Limb (tissue), 2 donors: Measurements from ENCODE around the gene P2RY10.
"Not testable (repeated sequence)": the region's sequence is repeated elsewhere in the genome, so short reads cannot be mapped to it uniquely, and the experiment has no call there.

Experiments
- DNase-seq, 2 donors: peaks; one replicate each; pipeline ENCODE4 v3.0.0-alpha.2; 2016; ENCODE audit errors: extremely low spot score in 2 of 2

Gene P2RY10

DNA sequence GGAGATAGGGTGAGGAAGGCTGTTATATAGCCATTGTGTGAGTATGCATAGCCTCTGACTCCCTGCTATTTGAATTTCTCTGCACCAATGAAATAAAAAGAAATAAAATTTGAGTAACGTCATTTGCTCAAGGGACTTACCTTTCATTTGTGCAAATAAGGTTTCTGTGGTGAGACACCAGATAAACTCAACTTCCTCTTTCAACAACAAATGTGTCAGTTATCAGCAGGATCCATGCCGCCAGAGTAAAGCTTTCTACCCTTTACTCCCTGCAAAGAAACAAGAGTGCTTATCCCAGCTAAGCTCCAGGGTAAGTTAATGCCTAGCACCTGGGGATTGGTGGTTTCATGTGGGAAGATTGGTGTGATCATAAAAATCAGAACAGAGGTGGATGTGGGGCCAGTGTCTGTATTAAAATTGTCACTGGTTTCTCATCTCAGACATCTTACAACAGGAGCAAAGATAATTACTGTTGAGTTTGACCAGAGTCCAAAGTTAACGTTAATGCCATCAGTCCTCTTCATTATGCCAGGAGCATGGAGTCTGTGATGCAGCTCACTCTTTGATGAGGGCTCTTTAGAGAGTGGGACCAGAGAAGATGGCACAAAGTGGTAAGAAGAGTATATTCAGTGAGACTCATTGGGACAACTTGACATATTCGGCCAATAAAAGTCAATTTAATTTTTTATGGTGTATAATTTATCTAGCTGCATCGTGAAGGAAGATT, at the start of gene P2RY10:
P2RY10 (plus strand) TSS at position 206 of the 727 bp plus-strand sequence. CDS start 15,130 bp downstream, outside the sequence.
- no peak for DNase-seq

DNA sequence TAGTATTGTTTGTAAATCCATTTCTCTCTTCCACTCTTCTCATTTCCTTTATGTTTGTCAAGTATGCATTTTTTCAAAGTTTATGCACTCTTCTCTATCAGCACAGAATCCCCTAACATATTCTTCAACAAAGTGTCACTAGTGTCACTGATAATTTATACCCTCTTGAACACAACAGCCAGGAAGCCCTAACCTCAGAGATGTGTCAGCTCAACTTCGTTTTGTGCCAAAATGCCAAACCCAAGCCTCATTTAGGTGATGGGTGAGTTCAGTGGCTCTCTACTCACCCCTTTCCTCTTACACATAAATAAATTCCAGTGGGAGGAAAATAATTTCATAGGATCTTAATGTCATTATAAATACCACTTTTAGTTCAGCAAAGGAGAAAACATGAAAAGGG, 22.4 kb upstream of the P2RY10 start:
- DNase-seq = no peak

GRCh38 chrX:78923198-78924015, 21.8 kb upstream of the P2RY10 start:
- DNase-seq = no peak

DNA sequence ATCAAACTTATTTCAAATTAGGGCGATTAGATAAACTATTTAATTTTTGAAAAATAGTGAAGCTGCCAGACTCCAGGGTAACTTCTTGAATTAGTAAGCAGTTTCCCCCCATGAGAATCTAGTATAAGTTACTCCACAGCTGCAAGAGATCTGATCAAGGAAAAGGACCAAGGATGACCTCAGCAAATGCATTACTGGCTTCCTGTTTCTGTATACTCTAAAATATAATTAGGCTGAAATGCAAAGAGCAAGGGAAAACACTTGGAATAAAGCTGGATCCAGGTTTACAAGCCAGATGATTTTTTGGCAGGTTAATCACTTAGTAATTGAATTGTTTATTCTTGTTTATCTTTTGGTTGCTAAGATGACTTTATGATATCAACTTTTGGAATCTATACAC, 13.4 kb upstream of the P2RY10 start:
- DNase-seq = peak in 1 of 2 donors; percentile 63

DNA sequence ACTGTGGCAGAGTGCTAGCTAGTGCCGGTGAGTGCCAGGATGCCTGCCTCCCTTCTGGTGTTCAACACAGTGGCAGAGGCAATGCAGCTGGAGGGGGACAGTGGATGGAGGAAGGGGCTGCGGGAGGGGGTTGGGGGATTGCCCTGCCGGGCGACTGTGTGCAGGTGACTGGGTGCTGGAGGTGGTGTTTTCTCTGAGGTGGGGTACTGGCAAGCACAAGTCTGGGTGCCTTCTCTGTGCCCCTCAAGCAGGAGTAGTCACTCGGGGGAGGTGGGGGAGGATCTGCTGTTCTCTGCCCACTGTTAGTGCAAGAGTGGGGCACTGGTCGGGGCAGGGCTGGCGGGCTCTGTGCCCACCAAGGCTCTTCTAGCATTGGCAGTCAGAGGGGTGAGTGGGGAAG, 10.3 kb upstream of the P2RY10 start:
- no peak for DNase-seq

- DNase-seq = no peak
These were observed 840 bp upstream of the P2RY10 start for GRCh38 chrX:78944351-78944750.

- no peak for DNase-seq
These were observed 1.2 kb downstream of the P2RY10 start for GRCh38 chrX:78946178-78946931.

DNA sequence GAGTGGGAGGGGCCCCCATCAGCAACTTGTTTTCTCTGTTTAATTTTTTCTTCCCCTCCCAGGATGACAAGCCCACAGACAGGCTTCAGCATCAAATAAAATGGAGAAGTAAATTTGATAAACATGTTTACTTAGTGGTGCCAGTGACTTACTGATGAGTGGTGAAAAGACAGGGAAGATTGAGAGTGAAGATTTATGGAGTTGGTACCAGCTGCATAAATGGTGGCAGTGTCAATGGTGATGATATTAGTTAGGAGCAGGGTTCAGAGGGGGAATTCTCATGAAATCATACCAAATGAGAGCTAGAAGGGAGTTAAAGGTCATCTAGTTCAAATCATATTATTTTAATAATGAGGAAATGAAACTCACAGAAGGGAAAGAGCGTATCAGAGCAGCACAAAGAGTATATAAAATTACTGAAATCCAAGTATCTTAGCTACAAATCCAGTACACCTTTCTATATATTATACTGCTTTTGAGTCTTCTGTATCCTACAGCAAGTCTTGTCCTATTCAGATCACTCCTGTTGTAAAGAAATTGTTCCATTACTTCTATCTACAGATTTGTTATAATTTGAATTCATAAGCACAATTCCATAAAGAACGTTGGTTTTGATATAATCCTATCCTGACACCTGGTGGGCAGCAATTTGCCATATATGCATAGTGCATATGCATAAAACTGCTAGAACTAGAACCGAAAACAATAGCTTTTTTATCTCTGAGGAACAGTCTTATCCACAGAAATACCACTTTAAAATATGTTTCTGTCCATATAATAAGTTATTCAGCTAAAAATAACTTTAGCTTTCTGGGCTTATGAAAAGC, 5.0 kb downstream of the P2RY10 start:
- DNase-seq = peak in 1 of 2 donors; percentile 2

GRCh38 chrX:78957049-78957767, 12.0 kb downstream of the P2RY10 start:
- DNase-seq = no peak

DNA sequence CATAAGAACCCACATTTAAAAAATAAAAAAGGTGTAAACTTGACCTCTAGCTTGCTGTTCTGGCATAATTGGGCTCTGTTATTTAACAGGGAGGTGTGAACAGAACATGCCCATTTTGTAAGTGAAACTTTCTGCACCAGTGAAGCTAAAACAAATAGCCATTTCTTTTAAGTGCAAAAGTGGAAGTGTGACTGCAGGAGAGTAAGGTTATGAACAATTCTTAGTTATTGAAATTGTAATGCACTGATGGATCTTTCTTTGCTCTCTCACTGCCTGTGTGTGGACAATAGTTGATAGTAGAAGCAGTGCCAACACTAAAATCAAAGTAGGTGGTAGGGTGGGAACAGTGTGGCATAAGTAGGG, 12.6 kb downstream of the P2RY10 start:
- DNase-seq = no peak

DNA sequence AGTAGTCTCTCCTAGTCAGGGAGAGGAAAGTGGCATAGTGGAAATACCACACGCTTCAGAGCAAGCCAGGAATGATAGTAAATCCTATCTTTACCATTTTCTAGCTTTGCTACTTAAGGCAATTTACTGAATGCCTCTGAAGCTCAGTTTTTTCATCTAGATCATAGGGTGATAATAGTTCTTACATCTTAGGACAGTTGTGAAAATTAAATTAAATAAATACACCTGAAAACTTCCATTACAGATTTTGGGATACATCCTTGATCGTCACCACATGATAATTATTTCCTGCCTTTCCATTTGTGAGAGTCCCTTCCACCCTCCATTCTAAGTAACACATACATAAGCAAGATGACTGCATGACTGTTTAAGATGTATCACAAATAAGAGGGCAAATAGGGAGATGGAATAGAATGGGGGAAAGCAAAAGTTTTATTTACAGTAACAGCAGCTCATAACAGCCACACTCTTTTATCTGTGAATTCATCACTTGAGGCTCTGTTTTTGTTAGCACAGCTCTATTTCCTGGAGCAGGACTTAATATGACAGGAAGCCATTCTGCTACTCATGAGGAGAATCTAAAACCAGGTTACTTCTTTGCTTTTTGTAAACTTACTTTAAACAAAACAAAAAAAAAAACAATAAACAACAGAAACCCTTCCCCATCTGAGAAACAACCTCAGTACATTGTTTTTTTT, 13.4 kb downstream of the P2RY10 start:
- no peak for DNase-seq

DNA sequence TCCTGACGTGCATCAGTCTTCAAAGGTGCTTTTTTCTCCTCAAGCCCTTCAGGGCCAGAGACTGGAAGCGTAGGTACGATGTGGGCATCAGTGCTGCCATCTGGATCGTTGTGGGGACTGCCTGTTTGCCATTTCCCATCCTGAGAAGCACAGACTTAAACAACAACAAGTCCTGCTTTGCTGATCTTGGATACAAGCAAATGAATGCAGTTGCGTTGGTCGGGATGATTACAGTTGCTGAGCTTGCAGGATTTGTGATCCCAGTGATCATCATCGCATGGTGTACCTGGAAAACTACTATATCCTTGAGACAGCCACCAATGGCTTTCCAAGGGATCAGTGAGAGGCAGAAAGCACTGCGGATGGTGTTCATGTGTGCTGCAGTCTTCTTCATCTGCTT, 15.7 kb downstream of the P2RY10 start:
- DNase-seq = no peak

DNA sequence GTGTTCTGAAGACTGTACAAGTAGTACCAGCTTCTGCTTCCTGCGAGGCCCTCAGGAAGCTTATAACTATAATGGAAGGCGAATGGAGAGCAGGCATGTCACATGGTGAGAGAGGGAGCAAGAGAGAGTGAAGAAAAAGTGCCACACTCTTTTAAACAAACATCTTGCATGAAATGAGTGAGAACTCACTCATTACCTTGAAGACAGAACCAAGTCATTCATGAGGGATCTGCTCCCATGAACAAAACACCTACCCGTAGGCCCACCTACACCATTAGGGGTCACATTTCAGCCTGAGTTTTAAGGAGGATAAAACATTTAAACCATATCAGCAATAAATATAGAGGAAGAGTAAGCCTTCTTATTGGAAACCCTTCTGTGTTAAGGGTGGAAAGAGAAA, 19.4 kb downstream of the P2RY10 start:
- no peak for DNase-seq

DNA sequence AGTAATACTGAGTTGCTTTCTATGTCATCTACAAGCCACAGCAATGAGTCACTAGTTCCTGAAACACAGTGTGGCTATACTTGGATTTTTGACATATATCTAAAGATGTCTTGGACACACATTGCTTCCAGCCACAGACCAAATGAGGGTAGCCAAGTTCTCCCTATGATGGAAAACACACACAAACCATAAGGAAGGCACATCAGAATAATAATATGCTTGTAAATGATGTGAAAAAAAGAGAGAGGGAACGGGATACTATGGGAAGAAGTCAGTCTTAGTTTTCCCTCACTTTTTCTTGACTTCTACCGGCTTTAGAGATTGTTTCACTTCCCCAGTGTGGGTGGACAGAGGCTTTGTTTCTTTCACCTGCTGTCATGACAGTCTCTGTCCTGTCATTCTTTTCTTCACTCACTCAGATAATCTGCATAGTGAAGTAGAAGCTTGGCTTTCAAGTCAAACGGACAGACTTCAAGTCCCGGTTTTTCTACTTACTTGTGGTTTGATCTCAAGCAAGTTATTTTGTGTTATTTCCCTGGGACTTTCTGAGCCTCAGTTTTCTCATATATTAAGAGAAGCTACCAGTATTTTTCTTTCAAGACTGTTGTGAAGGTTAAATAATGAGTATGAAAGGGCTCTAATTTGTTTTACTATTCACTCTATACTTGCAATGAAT, 34.7 kb downstream of the P2RY10 start:
- DNase-seq = no peak

GRCh38 chrX:78989349-78989748, 44.2 kb downstream of the P2RY10 start:
- DNase-seq = no peak

GRCh38 chrX:78997870-78998558, 52.8 kb downstream of the P2RY10 start:
- DNase-seq = no peak

DNA sequence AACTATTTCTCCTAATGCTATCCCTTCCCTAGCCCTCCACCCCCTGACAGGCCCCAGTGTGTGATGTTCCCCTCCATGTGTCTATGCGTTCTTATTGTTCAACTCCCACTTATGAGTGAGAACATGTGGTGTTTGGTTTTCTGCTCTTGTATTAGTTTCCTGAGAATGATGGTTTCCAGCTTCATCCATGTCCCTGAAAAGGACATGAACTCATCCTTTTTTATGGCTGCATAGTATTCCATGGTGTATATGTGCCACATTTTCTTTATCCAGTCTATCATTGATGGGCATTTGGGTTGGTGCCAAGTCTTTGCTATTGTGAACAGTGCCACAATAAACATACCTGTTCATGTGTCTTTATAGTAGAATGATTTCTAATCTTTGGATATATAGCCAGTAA, 62.3 kb downstream of the P2RY10 start:
- DNase-seq = not testable (repeated sequence)
